GM13977 (cell line): ENCODE results near the gene DCLK3.

Experiments used
- DNase-seq: peaks from one replicate; pipeline ENCODE4 v3.0.0; 2012; ENCODE audit warnings: low spot score
- in situ Hi-C: fragments of 300-500 bp; cut with MboI; formaldehyde crosslinking; loops from one replicate; pipeline ENCODE4 v1.12.0; 2022; ENCODE audit warnings: low sequenced_read_pairs, low pct_unique_long_range_greater_than_20kb, mixed read lengths, inconsistent platforms; ENCODE audit not compliant: unreplicated experiment
- TF ChIP-seq, protein P1 (sequence below): IDR thresholded peaks from 2 replicates; pipeline ENCODE4 v1.5.1; 2012; ENCODE audit warnings: mild to moderate bottlenecking, control low read depth; ENCODE audit not compliant: insufficient read depth; ENCODE audit errors: extremely low read depth, missing control alignments

The DCLK3 gene

DNA sequence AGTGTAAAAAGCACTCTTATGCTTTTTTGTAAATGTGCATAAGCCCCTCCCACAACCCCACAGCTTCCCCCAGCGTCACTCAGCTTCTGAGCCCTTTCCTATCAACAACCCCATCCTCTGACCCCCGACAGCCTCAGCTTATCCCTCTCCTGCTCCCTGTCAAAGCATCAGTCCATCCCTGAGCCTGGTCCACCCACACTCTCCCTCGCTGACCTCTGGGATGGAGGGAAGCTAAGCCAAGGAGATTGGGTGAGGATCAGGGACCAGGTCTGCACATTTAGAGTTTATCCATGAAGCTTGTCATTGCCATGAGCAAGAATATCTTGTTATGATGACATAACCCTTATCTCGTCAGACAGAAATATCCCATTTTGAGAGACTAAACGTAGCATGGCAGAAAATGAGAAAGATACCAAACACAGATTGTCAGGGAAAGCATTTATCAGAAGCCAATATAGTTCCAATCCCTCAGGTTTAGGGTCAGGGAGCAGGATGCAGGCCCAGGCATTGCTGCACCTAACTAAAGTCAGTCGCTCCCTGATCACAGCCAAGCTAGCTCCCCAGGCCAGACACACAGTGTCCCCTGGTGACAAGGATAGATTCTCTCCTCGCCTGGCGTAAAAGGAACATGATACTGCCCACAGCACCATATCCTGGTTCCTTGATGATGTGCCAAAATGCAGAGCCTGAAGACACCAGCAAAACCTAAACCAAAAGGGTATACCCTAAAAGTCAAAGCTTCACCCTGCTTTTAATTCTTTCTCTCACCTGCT, 66.9 kb downstream of the DCLK3 start:
- TF ChIP-seq, protein P1, sequence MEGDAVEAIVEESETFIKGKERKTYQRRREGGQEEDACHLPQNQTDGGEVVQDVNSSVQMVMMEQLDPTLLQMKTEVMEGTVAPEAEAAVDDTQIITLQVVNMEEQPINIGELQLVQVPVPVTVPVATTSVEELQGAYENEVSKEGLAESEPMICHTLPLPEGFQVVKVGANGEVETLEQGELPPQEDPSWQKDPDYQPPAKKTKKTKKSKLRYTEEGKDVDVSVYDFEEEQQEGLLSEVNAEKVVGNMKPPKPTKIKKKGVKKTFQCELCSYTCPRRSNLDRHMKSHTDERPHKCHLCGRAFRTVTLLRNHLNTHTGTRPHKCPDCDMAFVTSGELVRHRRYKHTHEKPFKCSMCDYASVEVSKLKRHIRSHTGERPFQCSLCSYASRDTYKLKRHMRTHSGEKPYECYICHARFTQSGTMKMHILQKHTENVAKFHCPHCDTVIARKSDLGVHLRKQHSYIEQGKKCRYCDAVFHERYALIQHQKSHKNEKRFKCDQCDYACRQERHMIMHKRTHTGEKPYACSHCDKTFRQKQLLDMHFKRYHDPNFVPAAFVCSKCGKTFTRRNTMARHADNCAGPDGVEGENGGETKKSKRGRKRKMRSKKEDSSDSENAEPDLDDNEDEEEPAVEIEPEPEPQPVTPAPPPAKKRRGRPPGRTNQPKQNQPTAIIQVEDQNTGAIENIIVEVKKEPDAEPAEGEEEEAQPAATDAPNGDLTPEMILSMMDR = no peak
- no peak for DNase-seq
- in situ Hi-C loops = no loop called here

DNA sequence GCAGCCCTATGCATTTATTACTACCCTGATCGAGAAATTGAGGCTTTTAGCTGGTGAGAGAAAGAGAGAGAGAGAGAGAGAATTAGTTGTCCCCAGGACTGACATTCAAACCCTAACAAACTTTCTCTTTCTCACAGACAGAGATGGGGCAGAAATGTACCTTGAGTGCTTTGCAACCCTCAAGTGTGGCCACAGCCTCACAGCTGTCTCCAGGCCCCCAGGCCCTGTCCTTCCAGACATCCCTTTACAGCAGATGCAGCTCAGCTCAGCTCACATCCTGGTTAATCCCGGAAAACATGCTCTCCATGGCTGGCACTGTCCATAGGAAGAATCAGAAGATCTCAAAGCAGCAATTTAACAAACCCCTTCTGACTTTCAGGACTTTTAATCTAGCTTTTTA, 67.6 kb downstream of the DCLK3 start:
- in situ Hi-C loops = no loop called here
- TF ChIP-seq, protein P1 = no peak
- DNase-seq = no peak

DNA sequence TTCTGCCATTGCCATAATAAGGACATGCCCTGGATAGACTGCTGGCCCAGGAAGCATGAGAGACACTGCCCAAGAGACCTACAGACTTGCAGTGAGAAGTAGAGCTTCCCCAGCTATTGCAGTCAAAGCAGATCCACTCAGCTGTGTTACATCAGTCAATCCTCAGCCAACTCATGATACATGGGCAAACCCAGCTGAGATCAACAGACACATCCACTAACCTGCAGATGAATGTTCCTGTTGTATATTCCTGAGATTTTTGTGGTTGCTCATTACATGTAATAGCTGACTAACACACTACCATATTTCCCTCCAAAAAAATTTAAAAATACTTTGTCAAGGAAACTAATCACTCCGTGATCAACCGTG, 68.6 kb downstream of the DCLK3 start:
- in situ Hi-C loops = no loop called here
- DNase-seq = no peak
- TF ChIP-seq, protein P1 = no peak

DNA sequence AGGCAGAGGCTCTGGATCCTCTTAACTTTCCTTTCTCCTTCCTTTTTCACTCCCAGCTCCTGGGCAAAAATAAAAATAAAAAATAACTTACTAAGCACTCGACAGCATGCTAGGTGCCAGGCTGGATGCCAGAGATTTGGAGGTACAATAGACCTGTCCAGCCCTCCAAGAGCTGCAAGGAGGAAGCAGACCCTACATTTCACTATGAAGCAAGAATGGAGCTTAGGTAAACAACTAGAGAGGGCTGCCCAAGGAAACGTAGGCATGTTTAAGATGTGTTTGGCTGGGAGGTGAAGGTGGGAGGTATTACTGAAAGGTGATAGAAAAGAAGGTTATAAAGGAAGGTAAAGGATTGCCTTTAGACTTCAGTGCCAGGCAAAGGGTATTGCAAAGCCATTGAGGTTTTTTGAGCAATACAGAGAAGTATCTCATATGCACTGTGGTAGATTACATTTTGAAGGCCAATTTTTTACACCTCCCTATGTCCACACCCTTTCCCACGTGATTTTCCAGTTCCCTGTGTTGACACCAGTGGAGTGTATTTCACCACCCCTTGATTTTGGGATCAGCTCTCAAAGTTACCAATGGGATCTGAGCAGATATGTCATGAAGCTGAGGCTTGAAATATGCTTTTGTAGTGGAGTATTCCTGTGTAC, 69.1 kb downstream of the DCLK3 start:
- TF ChIP-seq, protein P1 = no peak
- DNase-seq = no peak
- in situ Hi-C loops = no loop called here

DNA sequence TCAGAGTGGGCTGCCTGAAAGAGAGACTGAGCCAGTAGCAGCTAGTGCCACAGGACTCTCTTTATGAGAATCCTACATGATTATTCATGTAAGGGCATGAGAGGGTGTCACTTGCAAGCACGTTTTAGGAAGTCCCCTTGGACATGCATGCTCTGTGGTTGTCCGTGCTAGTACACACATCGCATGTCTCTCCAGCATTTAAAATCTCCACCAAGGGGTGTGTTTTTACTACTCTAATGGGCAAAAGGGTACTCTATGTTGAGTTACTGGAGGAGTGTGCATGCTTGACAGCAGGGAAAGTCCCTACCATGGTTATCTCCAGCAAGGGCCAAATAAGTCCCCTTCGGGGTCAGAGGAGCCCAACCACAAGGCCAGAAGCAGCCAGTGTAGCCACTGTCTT, 70.7 kb downstream of the DCLK3 start:
- TF ChIP-seq, protein P1 = no peak
- DNase-seq = no peak
- in situ Hi-C loops = no loop called here

DNA sequence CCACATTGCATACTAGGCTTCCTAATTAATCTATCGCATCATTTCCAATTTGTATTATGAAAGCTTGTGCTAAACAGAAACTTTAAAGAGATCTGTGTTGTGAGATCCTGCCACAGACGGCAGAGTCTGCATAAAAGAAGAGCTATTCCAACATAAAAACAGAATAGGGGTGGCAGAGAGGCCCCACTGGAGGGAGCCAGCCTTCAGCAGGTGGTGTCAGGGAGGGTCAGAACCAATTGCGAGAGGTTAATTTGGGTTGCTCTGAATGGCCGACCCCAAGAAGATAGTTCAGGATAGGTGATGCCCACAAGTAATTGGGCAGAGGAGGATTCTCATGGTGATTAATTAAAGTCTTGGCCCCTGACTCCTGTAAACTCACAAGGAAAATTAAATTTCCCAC, 74.8 kb downstream of the DCLK3 start:
- DNase-seq = no peak
- in situ Hi-C loops = no loop called here
- TF ChIP-seq, protein P1 = no peak

DNA sequence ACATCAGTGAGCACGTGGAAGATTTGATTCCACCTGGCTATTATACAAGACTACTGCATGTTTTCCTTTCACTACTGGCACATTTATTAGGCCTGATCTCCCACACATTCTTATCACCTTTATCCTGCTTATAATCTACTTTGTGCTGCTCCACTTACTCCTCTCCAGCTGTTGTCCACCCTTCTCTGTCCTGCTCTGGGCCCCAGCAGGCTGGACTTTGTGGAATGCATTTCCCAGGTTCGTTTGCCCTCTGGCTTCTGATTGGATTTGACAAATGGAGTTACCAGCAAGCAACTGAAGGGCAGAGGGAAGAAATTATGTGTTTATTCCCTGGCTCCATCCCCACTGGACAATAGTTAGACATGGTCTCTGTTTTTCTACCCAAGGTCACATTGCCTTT, 75.5 kb downstream of the DCLK3 start:
- TF ChIP-seq, protein P1 = no peak
- in situ Hi-C loops = no loop called here

More for the DNA sequence above, 75.5 kb downstream of the DCLK3 start:
- DNase-seq = no peak
